ENCODE data around the gene DGKD. TPM values are rescaled to one million over a fixed set of nuclear protein-coding genes. Genes with fewer than 3 reads are reported as not detected.

DGKD gene
- total and polyA plus RNA-seq, 7 donors: 59.4 to 365 (median 173) TPM

DNA sequence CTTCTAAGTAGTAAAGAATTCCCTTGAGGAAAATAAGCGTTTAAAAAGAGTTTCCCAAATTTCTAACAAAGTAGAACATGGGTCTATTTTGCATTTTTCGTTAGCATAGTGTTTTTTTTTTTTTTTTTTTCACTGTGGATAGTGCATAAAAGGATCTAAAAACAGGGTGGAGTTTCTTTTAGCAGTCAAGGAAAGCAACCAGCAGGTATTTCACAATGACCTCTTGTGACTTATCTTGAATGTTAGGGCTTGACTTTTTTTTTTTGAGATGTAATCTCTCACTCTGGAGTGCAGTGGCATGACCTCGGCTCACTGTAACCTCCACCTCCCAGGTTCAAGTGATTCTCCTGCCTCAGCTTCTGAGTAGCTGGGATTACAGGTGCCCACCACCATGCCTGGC lies 14.9 kb upstream of the DGKD start:
- WGBS, 3 donors: 48 to 73% (median 71%) methylated on average over 3 of the region's 3 CpGs
- DNase-seq: no peak
- Histone ChIP-seq H3K27ac (no peak overlapping the region), H3K9me3 (no peaks in the 10 kb centered on the region), H3K36me3 (ENCODE audit: insufficient read depth in 1 of 2, low read depth in 1 of 2) (no peaks in the 10 kb centered on the region), H3K4me3 (no peak overlapping the region), H3K4me1 (no peaks in the 10 kb centered on the region), H3K27me3 (ENCODE audit: insufficient read depth in 3 of 3, low read length in 2 of 3) (no peaks in the 10 kb centered on the region)
- intact Hi-C loops (cut with DNase I): no loop called here
- ATAC-seq: no peak
- TF ChIP-seq, protein P1, sequence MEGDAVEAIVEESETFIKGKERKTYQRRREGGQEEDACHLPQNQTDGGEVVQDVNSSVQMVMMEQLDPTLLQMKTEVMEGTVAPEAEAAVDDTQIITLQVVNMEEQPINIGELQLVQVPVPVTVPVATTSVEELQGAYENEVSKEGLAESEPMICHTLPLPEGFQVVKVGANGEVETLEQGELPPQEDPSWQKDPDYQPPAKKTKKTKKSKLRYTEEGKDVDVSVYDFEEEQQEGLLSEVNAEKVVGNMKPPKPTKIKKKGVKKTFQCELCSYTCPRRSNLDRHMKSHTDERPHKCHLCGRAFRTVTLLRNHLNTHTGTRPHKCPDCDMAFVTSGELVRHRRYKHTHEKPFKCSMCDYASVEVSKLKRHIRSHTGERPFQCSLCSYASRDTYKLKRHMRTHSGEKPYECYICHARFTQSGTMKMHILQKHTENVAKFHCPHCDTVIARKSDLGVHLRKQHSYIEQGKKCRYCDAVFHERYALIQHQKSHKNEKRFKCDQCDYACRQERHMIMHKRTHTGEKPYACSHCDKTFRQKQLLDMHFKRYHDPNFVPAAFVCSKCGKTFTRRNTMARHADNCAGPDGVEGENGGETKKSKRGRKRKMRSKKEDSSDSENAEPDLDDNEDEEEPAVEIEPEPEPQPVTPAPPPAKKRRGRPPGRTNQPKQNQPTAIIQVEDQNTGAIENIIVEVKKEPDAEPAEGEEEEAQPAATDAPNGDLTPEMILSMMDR (IDR thresholded peaks at IDR 0.05): no peak

- intact Hi-C loops (cut with DNase I): no loop called here
- Histone ChIP-seq H3K4me3 (no peak overlapping the region), H3K27me3 (ENCODE audit: insufficient read depth in 3 of 3, low read length in 2 of 3) (no peaks in the 10 kb centered on the region), H3K9me3 (no peaks in the 10 kb centered on the region), H3K4me1 (no peaks in the 10 kb centered on the region), H3K27ac (no peak overlapping the region), H3K36me3 (ENCODE audit: insufficient read depth in 1 of 2, low read depth in 1 of 2) (no peaks in the 10 kb centered on the region)
- DNase-seq (no peak), ATAC-seq (no peak)
- TF ChIP-seq, protein P1 (IDR thresholded peaks at IDR 0.05): no peak
- WGBS, 3 donors: 98% methylated on average over 3 of the region's 3 CpGs
These were observed 13.0 kb upstream of the DGKD start for GRCh38 chr2:233341296-233341695.

DNA sequence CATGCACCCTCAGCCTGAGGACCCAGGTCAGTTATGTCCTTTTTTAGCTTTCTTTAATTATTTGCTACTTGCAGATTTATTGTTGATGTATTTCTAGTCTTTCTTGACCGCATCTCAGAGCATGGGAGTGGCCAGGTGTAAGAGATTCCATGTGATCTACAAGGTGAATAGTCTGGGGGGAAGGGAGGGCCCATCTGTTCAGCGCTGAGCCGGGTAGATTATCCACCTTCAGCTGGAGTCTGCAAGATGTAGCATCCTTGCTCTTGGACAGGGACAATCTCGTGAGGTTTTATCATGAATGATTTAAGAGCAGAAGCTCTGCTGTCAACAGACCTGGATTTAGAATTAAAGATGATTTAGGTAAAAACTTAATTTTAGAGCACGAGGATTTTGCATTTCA lies 12.0 kb upstream of the DGKD start:
- intact Hi-C loops (cut with DNase I): no loop called here
- H3K36me3 ChIP-seq (ENCODE audit: insufficient read depth in 1 of 2, low read depth in 1 of 2): no peaks in the 10 kb centered on the region
- WGBS, 3 donors: 84 to 90% (median 87%) methylated on average over 5 of the region's 5 CpGs
- TF ChIP-seq, protein P1 (IDR thresholded peaks at IDR 0.05): no peak
- ATAC-seq (no peak), DNase-seq (no peak)
- no peaks in the 10 kb centered on the region for H3K9me3 ChIP-seq
- H3K27ac ChIP-seq: no peak overlapping the region
- H3K4me3 ChIP-seq: no peak overlapping the region
- H3K27me3 ChIP-seq (ENCODE audit: insufficient read depth in 3 of 3, low read length in 2 of 3): no peaks in the 10 kb centered on the region
- no peaks in the 10 kb centered on the region for H3K4me1 ChIP-seq

- no peak overlapping the region for H3K27ac ChIP-seq
- no peak for DNase-seq
- intact Hi-C loops (cut with DNase I): no loop called here
These were observed 11.1 kb upstream of the DGKD start for GRCh38 chr2:233343171-233343705.

More at GRCh38 chr2:233343171-233343705, 11.1 kb upstream of the DGKD start:
- H3K4me3 ChIP-seq: no peak overlapping the region
- H3K4me1 ChIP-seq: no peaks in the 10 kb centered on the region
- H3K27me3 ChIP-seq (ENCODE audit: insufficient read depth in 3 of 3, low read length in 2 of 3): no peaks in the 10 kb centered on the region
- no peak for ATAC-seq
- H3K36me3 ChIP-seq (ENCODE audit: insufficient read depth in 1 of 2, low read depth in 1 of 2): no peaks in the 10 kb centered on the region
- WGBS, 3 donors: 91 to 92% (median 91%) methylated on average over 15 of the region's 15 CpGs
- TF ChIP-seq, protein P1 (IDR thresholded peaks at IDR 0.05): no peak
- no peaks in the 10 kb centered on the region for H3K9me3 ChIP-seq
